HG02885 (cell line): ENCODE results near the gene MEDAG.
"Not testable (repeated sequence)": the region's sequence is repeated elsewhere in the genome, so short reads cannot be mapped to it uniquely, and the experiment has no call there.

Source experiments
- ATAC-seq: cut with Tn5 transposase; IDR thresholded peaks from one replicate; pipeline ENCODE4 v1.9.1; 2021; ENCODE audit warnings: mild to moderate bottlenecking; ENCODE audit not compliant: unreplicated experiment, poor library complexity

Gene MEDAG

DNA sequence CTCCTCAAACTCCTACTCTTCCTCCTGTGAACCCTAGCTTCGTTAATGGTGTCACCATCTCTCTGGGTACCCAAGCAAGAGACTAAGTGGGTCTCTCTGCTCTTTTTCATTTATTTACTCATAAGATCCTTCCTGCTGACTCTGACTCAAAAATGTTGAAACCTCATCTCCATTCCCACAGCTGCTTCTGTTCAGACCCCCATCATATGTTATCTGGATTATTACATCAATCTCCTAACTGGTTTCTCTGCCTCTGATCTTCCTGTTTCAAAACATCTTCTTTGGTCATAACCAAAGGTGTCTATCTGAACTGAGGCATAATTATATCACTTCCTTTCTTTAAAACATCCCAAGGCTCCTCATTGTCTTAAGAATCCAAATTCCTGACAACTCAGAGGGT, 2.0 kb upstream of the MEDAG start:
- no peak for ATAC-seq

- no peak for ATAC-seq
Observed at GRCh38 chr13:30906411-30907051, 460 bp downstream of the MEDAG start.

GRCh38 chr13:30907121-30907861, 1.2 kb downstream of the MEDAG start:
- no peak for ATAC-seq

DNA sequence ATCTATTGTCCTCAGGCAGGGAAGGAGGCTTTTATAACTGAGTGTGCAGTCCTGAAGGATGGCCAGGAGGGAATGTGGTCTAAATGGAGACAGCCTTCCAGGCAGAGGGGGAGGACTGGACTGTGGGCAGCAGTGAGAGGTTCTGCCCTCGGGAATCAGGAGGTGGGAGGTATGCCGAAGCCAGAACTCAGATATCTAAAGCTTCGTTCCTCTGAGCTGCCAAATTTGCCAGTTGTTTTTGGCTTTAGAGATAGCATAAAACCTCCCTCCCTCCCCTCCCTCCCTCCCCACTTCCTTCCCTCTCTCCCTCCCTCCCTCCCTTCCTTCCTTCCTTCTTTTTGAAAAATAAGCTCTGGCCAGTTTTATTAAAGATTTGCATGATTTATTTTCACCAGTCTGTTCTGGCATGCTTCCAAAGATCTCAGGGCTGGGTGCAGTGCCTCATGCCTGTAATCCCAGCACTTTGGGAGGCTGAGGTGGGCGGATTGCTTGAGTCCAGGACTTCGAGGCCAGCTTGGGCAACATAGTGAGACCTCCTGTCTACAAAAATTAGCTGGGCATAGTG, 2.4 kb downstream of the MEDAG start:
- no peak for ATAC-seq

DNA sequence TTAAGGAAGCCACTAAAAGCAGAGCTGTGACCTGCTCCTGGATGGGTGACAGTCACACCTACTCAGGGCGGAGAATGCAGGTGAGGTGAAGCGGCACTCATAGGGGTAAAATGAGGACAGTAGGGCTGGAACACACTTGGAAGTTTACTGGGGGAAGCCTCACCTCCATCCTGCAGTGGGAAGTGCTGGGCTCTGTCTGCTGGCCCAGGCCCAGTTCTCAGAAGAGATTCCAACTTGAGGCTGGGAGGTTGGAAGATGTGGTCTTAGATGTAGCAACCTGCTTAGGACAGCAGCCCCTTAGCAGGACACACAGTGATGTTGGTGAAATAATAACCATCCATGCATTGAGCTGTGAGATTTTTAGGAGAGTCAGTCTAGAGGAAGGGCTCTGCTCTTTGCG, 4.6 kb downstream of the MEDAG start:
- ATAC-seq = no peak

DNA sequence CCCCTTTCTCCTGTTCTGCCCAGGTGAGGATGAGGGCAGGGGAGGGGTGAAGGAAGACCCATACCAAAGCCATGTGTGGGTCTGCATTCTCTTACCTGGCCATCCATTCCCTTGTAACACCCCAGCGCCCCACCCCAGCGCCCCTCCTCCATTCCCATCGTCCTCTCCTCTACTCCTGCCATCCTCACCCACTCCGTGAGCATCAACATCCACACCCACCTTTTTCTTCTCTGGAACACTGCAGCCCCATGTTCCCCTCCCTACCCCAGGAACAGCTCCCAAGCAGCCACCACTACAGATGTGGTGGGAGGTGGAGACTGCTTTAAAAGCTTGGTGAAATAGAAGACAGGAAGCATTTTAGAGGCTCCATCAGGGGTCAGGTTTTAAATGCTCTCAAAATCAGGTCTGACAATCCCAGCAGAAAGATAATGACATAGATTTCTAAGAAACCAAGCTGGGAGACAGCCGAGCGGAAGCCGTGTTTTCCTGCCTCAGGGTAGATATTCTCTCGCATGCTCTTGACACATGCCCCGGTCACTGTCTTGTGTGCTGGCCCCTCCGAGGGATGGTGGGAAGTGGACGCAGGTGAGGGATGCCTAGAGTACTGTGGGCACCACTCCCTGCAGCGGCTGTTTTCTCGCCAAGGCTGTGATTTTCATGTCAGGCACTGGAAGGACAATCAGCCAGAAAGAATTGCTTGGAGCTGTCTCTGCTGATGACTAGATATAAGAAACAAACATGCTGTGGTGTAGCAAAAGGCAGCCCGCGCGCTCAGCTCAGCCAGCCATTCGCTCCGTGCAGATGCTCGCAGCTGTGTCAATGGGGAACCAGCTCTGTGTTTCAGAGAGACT, 9.8 kb downstream of the MEDAG start:
- ATAC-seq = no peak

DNA sequence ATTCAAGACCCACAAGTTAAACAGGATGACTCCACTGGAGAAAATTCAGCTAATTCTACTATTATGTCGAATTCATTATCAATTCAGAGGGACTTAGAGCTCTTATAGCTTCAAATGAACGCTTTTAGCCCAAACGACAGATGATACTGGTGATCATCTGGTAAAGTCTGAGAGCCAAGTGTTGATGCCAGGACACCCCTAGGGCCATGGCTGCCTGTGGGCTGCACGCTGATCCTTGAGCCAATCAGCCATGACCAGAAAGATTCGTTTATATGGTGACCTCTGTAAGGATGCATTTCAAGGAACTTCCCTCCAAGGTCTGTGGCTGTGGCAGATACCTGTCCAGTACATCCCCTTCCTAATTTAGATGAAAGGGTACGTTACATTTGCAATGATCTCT, 10.9 kb downstream of the MEDAG start:
- ATAC-seq = no peak

- no peak for ATAC-seq
Observed at GRCh38 chr13:30918662-30919405, 12.8 kb downstream of the MEDAG start.

GRCh38 chr13:30920162-30920909, 14.3 kb downstream of the MEDAG start:
- no peak for ATAC-seq

GRCh38 chr13:30923418-30923817, 17.3 kb downstream of the MEDAG start:
- ATAC-seq = no peak

GRCh38 chr13:30924721-30925120, 18.6 kb downstream of the MEDAG start:
- no peak for ATAC-seq

GRCh38 chr13:30925429-30925828, 19.4 kb downstream of the MEDAG start:
- no peak for ATAC-seq

- no peak for ATAC-seq
Observed at GRCh38 chr13:30926781-30927180, 20.7 kb downstream of the MEDAG start.

- not testable (repeated sequence) for ATAC-seq
Observed at GRCh38 chr13:30927188-30927587, 21.1 kb downstream of the MEDAG start.

- no peak for ATAC-seq
Observed at GRCh38 chr13:30927595-30927994, 21.5 kb downstream of the MEDAG start.

DNA sequence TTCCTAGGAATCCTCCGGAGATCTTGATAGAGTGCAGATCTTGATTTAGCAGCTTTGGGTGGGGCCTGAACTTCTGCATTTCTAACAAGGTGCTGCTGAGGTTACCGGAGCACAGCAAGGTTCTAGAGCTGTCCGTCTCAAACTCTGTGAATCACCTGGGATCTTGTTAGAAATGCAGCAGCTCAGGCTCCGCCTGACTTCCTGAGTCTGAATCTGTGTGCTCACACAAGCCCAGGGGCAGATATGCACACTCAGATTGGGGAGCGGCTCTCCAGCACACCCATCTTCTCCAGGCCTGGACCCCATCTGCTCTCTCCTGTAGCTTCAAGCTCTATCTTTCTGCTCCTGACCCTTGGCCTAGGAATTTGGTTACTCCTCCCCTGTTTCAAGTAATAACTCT, 22.9 kb downstream of the MEDAG start:
- ATAC-seq = no peak

GRCh38 chr13:30932481-30933353, 26.6 kb downstream of the MEDAG start, which contains the start of gene TEX26:
Gene TEX26 (plus strand): TSS chr13:30932656. CDS start chr13:30932716, 60 bp downstream.
- ATAC-seq = no peak

DNA sequence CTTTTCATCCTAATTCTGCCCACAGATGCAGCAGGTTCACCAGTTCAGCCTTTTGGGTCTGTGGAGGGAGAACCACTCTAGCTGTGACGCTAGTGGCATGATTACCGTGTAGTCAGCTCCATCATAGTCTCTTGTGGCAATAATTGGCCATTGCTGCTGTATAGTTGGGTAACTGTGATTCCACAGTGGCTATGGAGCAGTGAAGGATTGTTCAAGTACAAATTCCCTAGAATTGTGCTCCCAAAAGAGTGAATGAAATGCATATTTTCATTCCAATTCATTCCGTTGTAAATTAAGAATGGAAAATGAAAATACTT, 27.2 kb downstream of the MEDAG start:
- no peak for ATAC-seq

GRCh38 chr13:30934381-30934780, 28.3 kb downstream of the MEDAG start:
- no peak for ATAC-seq
